Stimulated activated naive CD8-positive, alpha-beta T cell treated with anti-CD3 and anti-CD28 coated beads, Interleukin-15, amount 100 ng/mL, for 72 hours (primary cell): ENCODE data around the gene ZFPM1.
A peak's percentile ranks its signal among the peaks of the same experiment; 100 is the strongest.

ENCODE experiments used
- ATAC-seq: fragments of 150-1000 bp; cut with Tn5 transposase; 2 replicates; pipeline ENCODE4 v1.10.0; 2021; ENCODE audit warnings: mild to moderate bottlenecking, moderate library complexity
- DNase-seq, 2 donors: peaks; one replicate each; pipeline ENCODE4 v3.0.0; 2021 to 2022
- H3K27ac Mint-ChIP-seq, 2 donors: one replicate each; pipeline ENCODE4 v1.8.0; 2022; ENCODE audit warnings: mild to moderate bottlenecking in 2 of 2, mixed read lengths in 2 of 2, moderate library complexity in 2 of 2
- H3K27me3 Mint-ChIP-seq: one replicate; pipeline ENCODE4 v1.8.0; 2022; ENCODE audit warnings: mixed read lengths
- H3K4me1 Mint-ChIP-seq: one replicate; pipeline ENCODE4 v1.8.0; 2022; ENCODE audit warnings: mild to moderate bottlenecking, mixed read lengths
- H3K4me3 Mint-ChIP-seq, 2 donors: one replicate each; pipeline ENCODE4 v1.8.0; 2022; ENCODE audit warnings: mild to moderate bottlenecking in 2 of 2, mixed read lengths in 2 of 2, moderate library complexity in 1 of 2
- H3K9me3 Mint-ChIP-seq, 2 donors: one replicate each; pipeline ENCODE4 v1.8.0; 2022; ENCODE audit warnings: mixed read lengths in 2 of 2

The ZFPM1 gene

GRCh38 chr16:88581033-88581432, 128.0 kb downstream of the ZFPM1 start:
- Mint-ChIP-seq H3K9me3 (no peaks in the 10 kb centered on the region), H3K27me3 (no peaks in the 10 kb centered on the region), H3K4me1 (peaks cover 76% of the 10 kb centered on the region), H3K27ac (peak overlapping the region in 1 of 2 donors; percentile 67), H3K4me3 (no peak overlapping the region)
- ATAC-seq (no peak), DNase-seq (no peak)

- no peak for ATAC-seq
- H3K4me3 Mint-ChIP-seq = no peak overlapping the region
- peaks cover 62% of the 10 kb centered on the region for H3K4me1 Mint-ChIP-seq
- no peaks in the 10 kb centered on the region for H3K9me3 Mint-ChIP-seq
- H3K27ac Mint-ChIP-seq = no peak overlapping the region
- DNase-seq = no peak
- no peaks in the 10 kb centered on the region for H3K27me3 Mint-ChIP-seq
These were observed 130.0 kb downstream of the ZFPM1 start for GRCh38 chr16:88582912-88583575.

- Mint-ChIP-seq H3K9me3 (no peaks in the 10 kb centered on the region), H3K27ac (no peak overlapping the region), H3K27me3 (no peaks in the 10 kb centered on the region), H3K4me1 (peaks cover 60% of the 10 kb centered on the region), H3K4me3 (no peak overlapping the region)
- ATAC-seq (no peak), DNase-seq (no peak)
These were observed 131.6 kb downstream of the ZFPM1 start for GRCh38 chr16:88584676-88585075.

GRCh38 chr16:88585269-88585668, 132.2 kb downstream of the ZFPM1 start:
- no peak overlapping the region for H3K4me3 Mint-ChIP-seq
- DNase-seq (no peak), ATAC-seq (no peak)
- peaks cover 55% of the 10 kb centered on the region for H3K4me1 Mint-ChIP-seq
- H3K9me3 Mint-ChIP-seq = no peaks in the 10 kb centered on the region
- no peaks in the 10 kb centered on the region for H3K27me3 Mint-ChIP-seq
- H3K27ac Mint-ChIP-seq = peak overlapping the region; percentile 64 to 67

- peaks cover 50% of the 10 kb centered on the region for H3K4me1 Mint-ChIP-seq
- DNase-seq = no peak
These were observed 133.0 kb downstream of the ZFPM1 start for GRCh38 chr16:88585927-88586581.

More at GRCh38 chr16:88585927-88586581, 133.0 kb downstream of the ZFPM1 start:
- H3K9me3 Mint-ChIP-seq = no peaks in the 10 kb centered on the region
- H3K27me3 Mint-ChIP-seq = no peaks in the 10 kb centered on the region
- no peak overlapping the region for H3K27ac Mint-ChIP-seq
- H3K4me3 Mint-ChIP-seq = no peak overlapping the region
- no peak for ATAC-seq
